DMS53 (cell line): ENCODE measurements around the gene DTX1.
A peak's percentile ranks its signal among the peaks of the same experiment; 100 is the strongest.

Experiments used
- DNase-seq: peaks from one replicate; lab custom pipeline; 2025; lab: John Stamatoyannopoulos, UW

Gene DTX1

DNA sequence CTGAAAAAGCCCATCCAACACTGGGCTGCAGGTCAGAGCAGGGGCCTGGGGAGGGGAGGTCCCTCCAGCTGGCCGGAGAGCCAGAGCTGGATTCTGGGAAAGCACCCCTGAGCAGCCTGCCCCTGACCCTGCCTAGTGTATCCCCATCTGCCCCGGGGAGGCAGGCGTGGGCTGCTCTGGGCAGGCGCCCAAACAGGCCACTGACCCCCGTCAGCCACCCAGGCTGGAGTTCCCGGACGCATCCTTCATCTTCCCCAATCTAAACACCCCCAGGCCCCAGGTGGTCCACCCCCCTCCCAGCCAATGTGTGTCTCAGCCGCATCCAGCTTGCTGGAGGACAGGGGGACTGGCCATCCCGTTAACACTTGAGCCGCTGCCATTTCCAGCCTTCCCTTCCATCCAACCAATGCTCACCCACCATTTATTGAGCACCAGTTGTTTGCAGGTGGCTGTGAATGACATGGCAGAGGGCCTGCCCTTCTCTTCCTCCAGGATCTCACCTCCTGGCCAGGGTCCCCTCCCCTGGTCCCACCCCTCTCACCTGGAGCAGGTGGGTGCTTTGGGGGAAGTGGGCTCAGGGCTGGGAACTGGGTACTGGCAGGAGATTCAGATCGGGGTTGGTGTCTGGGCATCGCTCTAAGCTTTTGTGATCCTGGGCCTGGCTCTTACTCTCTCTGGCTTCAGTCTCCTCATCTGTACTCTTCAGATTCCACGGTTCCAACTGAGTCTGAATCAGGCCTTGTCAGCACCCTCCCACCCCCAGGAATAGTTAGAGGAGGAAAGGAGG, 743 bp upstream of the DTX1 start:
- DNase-seq = no peak

DNA sequence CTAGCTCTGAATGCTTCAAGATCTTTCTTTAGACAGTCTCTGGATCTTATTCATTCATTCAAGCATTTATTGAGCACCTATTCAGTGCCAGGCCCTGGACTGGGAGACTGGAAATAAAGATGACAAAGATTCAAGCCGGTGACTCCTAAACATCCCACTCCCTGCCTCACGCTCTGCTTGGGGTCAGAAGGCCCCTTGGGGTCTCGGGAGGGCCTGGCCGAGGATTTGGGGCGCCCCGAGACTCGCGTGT, 224 bp upstream of the DTX1 start:
- DNase-seq = no peak

DNA sequence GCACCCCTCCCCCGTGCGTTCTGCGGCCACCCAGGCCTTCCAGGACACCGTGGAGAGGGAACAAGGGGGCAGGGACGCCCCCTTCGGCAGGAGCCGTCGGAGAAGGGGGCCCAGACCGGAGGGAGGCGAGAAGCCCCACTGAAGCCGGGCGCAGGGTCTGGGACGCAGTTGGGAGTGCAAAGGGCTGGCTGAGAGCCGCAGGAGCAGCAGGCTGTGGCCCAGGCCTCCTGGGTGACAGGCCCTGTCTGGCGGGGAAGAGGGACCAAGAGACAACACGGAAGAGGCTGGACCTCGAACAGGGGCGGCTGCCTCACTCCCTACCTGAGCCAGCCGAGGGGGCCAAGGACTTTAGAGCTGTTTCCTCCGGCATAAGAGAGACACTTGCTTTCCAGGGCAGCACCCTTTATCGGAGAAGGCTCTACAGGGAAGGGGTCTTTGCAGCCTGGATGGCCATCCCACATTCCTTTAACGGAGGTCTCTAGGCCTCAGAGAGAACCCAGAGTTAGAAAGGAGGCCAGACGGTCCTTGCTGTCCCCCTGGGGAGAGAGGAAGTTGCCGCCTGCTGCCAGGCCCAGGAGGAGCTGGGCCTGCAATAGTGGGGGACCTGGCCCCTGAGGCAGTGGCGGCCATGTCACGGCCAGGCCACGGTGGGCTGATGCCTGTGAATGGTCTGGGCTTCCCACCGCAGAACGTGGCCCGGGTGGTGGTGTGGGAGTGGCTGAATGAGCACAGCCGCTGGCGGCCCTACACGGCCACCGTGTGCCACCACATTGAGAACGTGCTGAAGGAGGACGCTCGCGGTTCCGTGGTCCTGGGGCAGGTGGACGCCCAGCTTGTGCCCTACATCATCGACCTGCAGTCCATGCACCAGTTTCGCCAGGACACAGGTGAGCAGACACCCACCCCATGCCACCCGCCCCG, 1.3 kb downstream of the DTX1 start:
- DNase-seq = no peak

DNA sequence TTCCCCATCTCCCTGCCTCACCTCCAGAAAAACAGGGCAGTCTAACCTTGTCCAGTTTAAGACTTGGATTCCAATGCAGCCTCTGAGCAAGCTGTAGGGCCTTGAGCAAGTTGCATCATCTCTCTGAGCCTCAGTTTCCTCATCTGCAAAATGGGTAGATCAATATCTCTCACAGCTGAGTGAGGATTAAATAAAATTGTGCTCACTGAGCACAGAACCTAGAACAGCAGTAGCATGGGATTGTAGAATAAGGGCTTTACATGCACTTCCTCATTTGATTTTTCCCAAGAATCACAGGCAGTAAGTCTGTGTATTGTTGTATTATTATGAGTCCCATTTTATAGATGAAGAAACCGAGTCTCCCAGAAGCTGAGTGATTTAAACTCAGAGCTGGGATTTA, 2.0 kb downstream of the DTX1 start:
- no peak for DNase-seq

DNA sequence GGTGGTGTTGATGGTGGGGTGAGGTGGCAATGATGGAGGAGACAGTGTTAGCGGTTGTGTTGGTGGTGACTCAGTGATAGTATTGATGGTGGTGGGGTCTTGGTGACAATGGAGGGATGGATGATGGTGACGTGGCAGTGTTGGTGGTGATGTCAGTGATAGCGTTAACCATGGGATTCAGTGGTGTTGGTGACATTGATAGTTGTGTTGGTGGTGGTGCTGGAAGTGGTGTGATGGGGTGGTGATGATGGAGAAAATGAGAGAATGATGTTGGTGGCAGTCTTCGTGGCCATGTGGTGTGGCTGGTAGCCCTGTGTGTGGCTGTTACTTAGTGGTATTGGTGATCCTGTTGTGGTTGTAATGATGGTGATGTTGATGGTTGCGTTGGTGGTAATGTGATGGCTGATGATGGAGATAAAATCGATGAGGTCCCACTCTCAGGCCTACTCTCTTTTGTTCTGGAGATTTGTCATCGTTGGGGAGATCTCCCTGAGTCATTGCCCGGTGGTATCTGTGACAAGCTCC, 2.6 kb downstream of the DTX1 start:
- no peak for DNase-seq

DNA sequence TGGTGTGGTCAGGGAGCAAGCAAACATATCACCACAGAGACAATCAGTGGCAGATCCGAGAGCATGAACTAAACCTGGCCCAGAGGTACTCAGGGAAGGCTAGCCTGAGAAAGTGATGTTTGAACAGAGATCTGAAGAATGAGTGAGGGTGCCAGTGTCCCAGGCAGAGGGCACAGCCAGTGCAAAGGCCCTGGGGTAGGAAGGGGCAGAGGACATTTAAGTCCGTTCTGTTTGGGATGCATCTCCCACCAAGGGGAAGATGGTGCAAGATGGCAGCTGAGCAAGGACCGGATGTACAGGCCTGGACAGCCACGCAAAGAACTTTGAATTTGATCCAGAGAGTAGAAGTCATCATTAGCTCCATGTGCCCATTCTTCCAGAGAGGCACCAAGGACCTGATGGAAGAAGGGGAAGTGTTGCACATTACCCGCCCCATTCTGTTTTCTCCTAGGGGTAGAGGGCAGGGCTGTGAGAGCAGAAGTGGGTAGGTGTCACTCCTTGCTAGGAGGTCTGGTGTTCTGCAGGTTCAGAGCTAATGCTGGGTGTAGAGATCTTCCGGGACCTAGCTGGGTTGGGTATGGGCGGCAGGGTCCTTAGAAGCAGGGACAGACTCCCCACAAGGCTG, 3.9 kb downstream of the DTX1 start:
- no peak for DNase-seq

DNA sequence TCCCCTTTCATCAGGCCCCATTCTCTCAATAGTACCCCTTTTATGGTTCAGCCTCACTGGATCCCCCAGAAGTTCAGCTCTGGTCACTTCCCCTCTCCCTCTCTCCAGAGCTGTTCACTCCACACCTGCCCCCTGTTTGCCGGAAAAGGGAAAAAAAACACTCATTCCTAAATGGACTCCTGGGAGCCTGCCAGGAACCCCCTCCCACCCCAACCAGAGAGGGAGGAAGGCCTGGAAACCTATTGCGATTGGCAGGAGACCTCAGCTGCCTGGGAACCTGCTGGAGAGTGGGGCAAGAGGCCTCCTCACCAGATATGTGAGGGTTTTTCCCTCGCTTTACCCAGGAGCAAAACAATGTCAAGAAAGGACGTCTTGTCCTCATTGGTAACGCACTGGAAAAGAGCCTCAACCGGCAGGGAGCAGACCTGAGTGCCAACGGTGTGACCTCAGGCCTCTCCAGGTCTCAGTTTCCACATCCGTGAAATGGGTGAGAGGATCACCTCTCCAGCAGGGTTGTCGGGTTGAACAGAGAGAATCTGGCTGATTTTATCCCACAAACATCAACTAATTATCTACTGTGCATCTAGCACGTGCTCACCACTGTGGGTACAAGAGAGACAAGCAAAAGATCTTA, 4.6 kb downstream of the DTX1 start:
- DNase-seq = peak; percentile 26

DNA sequence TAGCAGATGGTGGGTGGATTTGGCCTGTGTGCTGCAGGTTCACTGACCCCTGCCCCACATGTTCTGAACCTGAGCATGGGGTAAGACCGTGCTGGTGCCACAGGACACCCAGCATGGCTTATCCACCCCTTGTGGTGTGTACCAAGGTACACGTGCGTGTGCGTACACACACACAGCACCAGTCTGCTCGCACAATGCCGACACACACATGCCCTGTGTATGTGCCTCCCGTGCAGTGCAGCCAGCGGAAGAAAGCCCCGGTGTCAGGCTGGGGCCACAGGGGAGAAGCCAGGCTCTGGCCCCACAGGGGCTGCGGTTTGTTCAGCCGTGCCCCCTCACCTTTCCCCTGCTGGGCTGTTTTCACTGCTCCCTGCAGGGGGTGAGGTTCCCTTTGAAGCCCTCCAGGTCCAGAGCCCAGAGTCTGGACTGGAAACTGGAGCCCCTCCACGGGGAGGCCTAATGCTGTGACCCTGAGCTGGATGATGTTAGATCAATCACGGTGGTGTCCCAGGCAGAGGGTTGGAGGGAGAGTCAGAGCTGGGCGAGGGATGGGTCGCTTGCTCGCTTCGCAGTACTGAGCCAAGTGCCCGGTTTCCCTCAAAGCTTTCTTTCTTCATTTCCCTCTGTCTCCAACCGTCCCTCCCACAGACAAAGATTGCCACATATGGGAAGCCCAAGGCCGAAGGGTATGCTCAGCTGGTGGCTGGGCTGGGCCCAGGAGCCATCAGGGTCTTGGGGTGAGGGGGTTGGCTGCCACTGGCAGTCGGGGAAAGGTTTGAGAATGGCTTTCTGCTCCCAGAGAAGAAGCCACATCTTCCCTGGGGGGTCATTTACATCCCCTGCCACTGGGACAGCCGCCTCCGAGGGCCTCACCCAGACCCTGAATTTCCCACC, 6.2 kb downstream of the DTX1 start:
- no peak for DNase-seq

DNA sequence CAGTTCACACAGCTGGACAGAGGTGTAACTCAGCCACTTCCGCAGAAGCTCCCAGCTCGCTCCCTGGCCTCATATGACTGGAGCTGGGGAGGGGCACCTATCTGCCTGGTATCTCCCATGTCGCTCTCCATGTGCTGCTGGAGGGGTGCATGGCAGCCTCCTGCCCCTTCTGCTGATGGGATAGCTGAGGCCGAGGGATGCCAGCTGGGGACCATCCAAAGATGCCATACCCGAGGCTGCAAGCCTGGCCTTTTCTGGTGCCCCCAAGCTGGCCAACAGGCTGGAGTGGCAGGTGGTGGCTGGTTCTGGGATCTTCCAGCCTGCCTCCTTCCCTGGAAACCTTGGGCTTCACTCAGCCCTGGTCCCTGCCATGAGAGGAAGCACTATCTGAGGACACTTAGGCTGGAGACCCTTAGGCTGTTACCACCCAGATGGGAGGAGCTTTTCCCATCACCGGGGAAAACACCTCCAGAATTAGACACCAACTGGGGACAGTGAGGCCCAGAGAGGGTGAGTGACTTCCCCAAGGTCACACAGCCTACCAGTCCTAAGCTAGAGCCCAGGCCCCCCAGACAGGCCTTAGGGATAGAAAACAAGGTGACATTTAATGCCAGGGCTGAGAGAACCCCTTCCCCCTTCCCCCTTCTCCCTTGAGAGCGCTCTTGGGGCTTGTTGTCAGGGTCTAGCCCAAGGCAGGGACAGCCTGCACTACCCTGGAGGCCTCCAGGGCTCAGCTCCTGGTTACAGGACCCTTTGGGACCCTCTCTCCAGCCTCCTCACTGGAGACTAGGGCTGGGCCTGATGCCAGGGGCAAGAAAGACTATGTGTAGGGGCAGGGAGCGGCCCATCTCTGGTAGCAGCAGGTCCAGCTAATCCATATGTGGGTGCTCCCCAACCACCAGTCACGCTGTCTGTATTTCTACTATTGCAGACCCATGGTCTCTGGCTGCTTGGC, 7.1 kb downstream of the DTX1 start:
- DNase-seq = no peak

DNA sequence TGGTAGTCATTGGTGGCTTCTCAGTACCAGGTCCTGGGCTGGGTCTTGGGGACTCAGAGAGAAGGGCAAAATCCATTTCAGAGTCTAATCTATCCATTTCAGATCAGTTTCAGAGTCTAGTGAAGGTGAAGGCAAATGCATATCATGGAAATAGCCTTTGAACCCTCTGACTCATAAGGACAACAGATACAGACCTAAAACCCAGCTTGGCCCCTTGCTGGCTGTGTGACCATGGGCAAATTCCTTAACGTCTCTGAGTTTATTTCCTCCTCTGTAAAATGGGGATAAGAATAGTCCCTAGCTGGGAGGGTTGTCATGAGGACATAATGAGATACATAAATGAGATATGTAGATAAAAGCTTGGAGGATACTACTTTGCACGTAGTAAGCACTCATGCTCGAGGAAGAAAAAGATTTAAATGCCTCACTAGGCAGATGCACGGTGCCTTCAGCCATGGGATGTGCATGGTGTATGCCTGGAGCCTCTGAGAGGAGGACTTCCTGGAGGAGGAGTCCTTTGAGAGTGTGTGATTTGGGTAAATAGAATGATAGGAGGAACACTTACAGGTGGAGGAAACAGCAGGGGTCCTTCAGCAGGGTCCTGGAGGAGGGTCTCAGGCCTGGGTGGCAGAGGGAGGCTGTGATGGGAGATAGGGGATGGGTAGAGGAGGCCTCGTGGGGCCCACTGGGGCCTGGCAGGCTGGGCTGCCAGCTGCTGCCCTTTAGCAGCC, 8.0 kb downstream of the DTX1 start:
- DNase-seq = no peak

DNA sequence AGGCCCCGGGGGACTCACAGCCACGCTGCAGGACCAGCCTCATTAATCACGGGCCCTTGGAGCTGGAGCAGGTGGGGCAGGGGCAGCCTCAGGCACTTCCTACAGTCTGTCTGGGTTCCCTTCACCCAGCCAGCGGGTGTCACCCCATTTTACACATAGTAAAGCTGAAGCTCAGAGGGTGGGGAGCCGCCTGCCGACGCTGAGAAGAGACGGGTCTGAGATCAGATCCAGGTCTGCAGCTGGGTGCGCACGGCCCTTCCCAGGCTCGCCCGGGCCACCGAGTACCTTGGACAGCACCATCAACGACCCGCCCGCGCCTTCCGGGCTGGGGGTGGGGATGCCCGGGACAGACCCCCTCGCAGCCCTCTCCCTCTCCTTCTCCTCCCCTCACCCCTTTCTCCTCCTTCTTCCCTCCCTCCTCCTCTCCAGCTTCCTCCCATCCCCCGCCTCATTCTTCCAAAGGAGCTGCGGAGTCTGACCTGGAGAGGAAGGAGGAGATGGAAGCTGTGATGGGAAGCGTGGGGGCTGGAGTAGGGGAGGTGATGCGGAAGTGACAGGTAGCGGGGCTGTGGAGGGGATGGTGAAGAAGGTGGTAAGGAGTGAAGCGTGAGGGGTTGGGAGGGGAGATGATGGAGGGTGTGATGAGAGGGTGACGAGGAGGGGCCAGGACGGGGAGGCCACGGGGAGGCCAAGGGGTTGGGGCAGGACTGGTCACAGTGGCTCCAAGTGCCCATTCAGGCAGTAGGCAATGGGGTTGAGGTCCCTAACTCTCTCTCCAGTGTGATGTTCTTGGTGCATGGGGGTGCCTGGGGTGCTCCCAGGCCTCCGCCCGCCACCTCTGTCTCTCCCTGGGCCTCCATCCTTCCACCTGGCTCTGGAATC, 8.8 kb downstream of the DTX1 start:
- DNase-seq = no peak

DNA sequence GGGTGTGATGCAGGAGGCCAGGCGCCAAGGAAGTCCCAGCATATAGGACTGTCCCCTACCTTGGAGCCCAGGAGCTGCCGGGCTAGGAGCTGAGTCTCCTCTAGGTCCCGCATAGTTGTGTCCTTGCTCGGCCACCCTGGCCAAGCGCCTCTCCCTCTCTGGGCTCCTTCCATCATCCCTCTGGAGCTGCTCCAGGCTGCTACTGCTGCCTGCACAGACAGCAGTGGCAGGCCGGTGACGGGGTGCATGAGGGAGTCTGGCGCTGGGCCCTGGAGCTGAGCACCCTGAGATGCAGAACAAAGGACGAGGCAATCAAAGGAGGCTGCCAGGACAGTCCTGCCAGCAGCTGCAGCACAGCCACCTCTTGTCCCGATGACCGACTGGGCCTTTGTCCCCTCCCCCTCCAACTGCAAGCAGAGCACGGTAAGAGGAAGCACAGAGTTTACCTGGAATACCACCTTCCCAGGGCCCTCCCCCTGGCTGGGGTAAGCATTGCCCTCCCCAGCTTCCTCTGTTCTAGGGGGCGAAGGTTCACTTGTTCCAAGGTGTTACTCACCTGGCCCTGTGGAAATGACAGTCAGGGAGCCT, 10.4 kb downstream of the DTX1 start:
- DNase-seq = peak; percentile 31

DNA sequence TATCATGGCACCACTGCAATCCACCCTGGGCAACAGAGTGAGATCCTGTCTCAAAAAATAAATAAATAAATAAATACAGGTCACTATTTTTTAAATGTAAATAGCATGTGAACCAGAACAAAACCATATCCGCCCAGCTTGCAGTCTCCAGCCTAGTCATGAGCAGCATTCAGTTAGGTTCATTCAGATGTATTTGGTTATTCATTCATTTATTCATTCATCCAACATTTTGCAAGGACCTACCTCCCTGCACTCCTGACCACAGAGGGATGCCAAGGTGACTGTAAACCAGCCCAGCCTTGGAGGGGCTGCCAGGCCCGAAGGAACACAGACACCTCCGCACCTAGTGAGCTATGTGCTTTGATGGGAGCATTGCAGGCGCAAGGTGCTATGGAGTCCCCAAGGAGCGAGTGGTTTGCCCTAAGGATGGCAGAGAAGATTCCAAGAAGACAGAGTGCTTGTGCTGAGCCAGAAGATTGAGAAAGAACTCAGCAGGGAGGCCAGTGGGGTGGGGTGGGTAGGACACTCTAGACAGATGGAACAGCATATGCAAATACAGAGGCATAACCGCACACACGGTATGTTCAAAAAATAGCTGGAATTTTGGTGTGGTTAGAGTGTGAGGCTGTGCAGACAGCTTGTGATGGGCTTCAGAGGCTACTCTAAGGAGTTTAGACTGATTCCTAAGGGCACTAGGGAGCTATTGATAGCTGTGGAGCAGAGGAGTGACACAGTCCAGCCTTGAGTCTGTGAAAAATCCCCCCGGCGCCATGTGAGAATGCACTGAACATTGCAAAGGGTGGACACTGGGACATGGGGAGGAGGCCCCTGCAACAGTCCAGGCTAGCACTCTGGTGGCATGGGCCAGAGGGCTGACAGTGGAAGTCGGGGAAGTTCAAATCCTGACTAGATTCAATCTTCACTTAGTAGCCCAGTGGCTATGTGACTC, 11.7 kb downstream of the DTX1 start:
- DNase-seq = no peak

DNA sequence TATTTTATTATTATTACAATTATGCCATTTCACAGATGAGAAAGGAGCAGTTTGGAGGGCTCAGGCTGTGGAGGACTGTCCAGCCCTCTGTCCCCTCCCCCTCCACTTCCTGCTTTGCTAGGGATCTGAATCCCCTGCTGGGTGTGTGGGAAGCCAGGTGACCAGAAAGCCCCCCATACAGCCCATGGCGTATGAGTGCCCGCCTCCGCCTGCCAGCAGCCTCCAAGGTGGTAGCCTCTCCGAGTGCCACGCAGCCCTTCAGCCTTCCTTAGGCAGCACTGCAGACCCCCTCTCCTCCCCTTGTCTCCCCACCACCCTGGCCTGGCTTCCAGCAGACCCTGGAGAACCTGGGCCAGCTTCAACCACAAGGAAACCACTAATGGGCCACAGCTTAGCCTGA, 12.6 kb downstream of the DTX1 start:
- DNase-seq = no peak

DNA sequence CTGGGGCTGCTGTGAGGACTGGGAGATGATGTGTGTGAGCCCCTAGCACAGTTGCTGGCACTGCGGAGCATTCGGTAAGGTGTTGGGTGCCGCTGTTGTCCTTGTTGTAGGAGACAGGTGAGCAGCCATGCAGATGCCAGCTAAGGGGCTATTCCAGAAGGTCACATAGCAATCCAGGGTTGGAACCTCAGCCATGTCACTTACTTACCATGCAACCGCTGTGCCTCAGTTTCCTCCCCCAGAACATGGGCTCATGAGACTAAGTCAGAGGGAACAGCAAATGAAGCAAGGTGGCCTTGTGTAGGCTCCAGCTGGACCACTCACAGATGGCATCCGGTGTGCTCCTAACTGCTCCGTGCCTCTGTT, 13.2 kb downstream of the DTX1 start:
- DNase-seq = no peak

DNA sequence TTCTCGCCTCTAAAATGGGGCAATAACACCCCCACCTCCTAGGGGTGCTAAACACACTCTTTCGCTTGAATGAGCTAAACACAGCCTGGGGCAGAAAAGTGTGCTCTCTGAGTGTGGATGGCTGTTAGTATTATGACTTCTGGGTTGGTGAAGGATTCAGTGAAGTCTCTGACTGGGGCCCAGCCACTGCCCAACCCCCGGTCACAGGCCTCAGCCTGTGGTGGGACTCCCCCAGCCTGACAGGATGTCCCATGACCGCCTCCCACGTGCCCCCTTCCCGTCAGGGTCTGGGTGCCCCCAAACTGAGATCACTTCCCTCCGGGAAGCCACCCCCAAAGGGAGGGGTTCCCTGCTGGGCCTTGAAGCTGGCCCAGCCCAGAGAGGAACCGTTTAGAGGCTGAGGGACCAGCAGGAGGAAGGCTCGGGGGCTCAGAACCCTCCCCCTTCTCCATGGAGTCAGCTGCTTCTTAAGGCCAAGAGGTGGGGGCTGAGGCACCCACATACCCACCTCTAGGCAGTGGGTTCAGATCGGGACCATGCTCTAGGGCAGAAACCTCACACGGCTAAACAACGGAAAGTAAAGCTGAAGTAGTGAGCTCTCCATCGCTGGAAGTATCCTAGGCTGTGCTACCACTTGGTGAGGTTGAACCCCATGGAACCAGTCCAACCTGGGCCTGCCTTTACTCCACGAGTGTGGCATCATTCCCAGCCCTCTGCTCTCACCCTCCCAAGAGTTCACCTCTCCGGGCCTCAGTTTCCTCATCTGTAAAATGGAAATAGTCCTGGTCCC, 13.8 kb downstream of the DTX1 start:
- DNase-seq = no peak
